Stimulated activated naive CD4-positive, alpha-beta T cell treated with Interleukin-2 at 50 U/mL for 16 hours (primary cell): Measurements from ENCODE around the gene FILIP1.

Experiments used
- DNase-seq: peaks from one replicate; lab custom pipeline; 2025; lab: John Stamatoyannopoulos, UW

The FILIP1 gene

GRCh38 chr6:75495011-75495410 is 1.4 kb upstream of the FILIP1 start:
- DNase-seq: no peak

- DNase-seq: no peak
Observed at GRCh38 chr6:75494290-75494689, 690 bp upstream of the FILIP1 start.

GRCh38 chr6:75492386-75493153 is 1.0 kb downstream of the FILIP1 start:
- no peak for DNase-seq

- no peak for DNase-seq
Observed at GRCh38 chr6:75491291-75491690, 2.3 kb downstream of the FILIP1 start.

GRCh38 chr6:75490706-75491105 is 2.9 kb downstream of the FILIP1 start:
- no peak for DNase-seq

GRCh38 chr6:75489025-75489424 is 4.6 kb downstream of the FILIP1 start:
- DNase-seq: no peak

- DNase-seq: no peak
Observed at GRCh38 chr6:75488033-75488432, 5.6 kb downstream of the FILIP1 start.

GRCh38 chr6:75486850-75487518 is 6.6 kb downstream of the FILIP1 start:
- no peak for DNase-seq

- DNase-seq: no peak
Observed at GRCh38 chr6:75484535-75484934, 9.1 kb downstream of the FILIP1 start.

- no peak for DNase-seq
Observed at GRCh38 chr6:75483136-75483952, 10.3 kb downstream of the FILIP1 start.

- no peak for DNase-seq
Observed at GRCh38 chr6:75481936-75482593, 11.5 kb downstream of the FILIP1 start.

GRCh38 chr6:75481394-75481793 is 12.2 kb downstream of the FILIP1 start:
- no peak for DNase-seq

GRCh38 chr6:75480425-75480824 is 13.2 kb downstream of the FILIP1 start:
- no peak for DNase-seq

GRCh38 chr6:75479712-75480111 is 13.9 kb downstream of the FILIP1 start:
- no peak for DNase-seq

- no peak for DNase-seq
Observed at GRCh38 chr6:75478929-75479328, 14.7 kb downstream of the FILIP1 start.

- no peak for DNase-seq
Observed at GRCh38 chr6:75472885-75473284, 20.7 kb downstream of the FILIP1 start.

- DNase-seq: no peak
Observed at GRCh38 chr6:75467966-75468365, 25.6 kb downstream of the FILIP1 start.

- no peak for DNase-seq
Observed at GRCh38 chr6:75467284-75467683, 26.3 kb downstream of the FILIP1 start.

GRCh38 chr6:75466636-75467035 is 27.0 kb downstream of the FILIP1 start:
- no peak for DNase-seq

- no peak for DNase-seq
Observed at GRCh38 chr6:75463908-75464307, 29.7 kb downstream of the FILIP1 start.

- no peak for DNase-seq
Observed at GRCh38 chr6:75463061-75463460, 30.5 kb downstream of the FILIP1 start.

- no peak for DNase-seq
Observed at GRCh38 chr6:75460681-75461080, 32.9 kb downstream of the FILIP1 start.
